SKM-1 treated with dmso at 0.1 percent for 144 hours (cell line): ENCODE results near the gene SPN.
"Not testable (repeated sequence)": the region's sequence is repeated elsewhere in the genome, so short reads cannot be mapped to it uniquely, and the experiment has no call there.

Experiments used
- DNase-seq: peaks from one replicate; lab custom pipeline; 2025; ENCODE audit not compliant: unreplicated experiment; lab: John Stamatoyannopoulos, UW

The SPN gene

DNA sequence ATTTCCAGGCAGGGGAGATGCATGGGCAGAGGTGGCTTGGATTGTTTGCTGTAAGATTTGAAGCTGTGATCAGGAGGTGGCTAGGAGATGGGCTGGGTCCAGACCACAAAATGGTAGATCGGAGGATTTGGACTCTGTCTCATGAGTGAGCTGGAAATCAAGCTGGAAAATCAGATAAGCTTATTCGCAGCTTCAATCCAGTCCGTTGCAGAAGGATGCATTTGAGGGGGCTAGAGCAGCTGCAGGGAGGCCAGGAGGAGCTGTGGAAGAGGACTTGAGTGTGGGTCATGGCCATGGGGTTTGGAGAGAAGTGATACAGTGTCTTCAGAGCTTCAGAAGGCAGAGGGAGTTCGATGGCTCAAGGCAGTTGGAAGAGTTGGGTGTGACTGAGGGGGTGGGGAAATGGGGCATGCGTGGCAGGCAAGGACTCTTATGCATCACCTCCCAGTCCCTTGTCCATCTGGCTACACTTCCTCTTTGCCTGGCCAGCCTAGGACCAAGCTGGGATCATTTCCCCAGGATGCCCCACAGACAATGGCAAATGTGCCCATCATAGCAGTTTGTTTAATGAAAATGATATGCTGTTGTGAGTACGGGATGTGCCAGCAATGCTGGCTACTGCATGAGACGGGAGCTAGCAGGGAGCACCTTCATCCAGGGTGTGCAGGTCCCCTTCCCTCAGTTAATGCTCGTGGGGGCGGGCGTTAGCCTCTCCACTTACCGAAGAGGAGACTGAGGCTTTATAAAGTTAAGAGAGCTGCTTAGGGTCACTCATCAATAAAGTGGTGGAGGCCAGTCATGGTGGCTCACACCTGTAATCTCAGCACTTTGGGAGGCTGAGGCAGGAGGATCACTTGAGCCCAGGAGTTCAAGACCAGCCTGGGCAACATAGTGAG, 36.5 kb downstream of the SPN start:
- DNase-seq = no peak

DNA sequence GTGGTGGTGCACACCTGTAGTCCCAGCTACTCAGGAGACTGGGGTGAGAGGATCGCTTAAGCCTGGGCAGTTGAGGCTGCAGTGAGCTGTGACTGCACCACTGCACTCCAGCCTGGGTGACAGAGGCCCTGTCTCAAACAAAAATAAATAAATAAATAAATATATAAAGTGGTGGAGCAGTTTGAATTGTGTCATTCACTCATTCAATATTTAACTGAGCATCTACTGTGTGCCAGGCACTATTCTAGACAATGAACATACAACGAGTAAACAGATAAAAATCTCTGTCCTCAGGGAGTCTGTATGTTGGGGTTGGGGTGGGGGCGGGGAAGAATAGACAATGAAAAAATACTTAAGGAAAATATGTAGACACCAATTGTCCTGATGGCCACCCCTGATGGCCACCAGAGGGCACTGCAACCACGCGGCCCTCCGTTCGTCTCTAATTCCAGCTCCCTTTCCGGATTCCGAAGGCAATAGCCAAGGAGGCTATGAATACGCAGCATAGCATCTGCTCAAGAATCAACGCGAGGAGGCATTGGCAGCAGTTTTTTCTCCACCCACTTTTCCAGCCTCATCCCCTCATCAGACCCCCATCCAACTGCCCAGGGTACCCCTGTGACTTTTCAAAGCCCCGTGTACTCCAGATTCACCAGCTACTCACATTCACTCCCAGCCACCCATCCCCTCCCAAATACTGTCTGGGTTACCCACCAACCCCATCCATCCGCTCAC, 37.4 kb downstream of the SPN start:
- DNase-seq = peak; percentile 66

DNA sequence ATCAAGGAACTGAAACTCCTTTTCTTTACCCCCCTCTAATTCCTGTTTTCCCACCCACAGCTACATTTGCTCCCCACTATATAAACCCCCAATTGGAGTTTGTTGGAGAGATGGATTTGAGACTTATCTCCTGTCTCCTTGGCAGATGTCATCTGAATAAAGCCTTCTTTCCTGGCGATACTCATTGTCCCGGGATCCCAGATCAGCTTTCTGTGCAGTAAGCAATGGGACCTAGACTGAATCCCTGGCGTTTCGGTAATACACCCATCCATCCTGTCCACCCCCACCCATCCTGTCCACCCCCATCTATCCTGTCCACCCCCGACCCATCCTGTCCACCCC, 38.1 kb downstream of the SPN start:
- DNase-seq = no peak

DNA sequence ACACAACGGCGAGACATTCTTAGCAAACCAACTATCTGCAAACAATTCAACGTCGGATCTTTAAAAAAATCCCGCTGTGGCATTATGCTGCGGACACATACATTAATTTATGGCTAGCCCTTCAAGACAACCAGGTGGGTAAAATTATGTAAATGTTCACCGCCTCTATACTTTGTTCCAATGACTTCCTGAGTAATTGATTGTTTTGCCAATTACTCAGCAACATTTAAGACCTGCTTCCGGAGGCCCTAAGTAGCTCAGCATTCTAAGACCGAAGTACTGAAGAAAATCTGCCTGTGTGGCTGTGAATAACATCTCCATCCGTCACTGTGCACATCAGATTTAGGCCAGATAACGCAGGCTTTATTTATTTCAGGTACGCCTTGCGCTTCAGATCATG, 39.2 kb downstream of the SPN start:
- no peak for DNase-seq

DNA sequence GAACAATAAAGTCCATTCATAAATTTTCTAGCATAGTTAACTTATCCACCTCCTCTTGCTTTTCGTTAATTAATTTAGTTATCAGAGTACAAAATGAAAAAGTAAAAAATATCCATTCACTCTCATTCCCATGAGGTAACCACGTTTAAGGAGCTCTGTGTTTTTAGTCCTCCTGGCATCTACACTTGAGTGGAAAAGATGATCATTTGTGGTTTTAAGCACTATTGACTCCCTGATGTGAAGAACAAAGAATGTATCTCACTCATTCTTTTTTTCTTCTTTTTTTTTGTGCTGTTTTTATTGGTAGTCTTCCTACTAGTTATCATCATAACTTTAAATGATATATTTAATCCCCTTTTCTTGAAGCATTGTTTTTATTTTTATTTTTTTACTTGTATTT, 42.0 kb downstream of the SPN start:
- no peak for DNase-seq

DNA sequence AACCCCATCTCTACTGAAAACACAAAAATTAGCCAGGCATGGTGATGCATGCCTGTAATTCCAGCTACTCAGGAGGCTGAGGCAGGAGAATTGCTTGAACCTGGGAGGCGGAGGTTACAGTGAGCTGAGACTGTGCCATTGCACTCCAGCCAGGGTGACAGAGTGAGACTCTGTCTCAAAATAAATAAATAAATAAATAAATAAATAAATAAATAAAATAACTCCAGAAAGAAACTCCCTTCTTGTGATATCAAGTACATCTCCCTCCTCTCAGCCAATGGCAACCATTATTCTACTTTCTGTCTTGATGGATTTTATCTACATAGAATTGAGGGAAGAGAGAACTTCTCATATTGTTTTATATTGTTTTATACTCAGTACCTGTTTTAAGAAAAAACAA, 44.1 kb downstream of the SPN start:
- not testable (repeated sequence) for DNase-seq

DNA sequence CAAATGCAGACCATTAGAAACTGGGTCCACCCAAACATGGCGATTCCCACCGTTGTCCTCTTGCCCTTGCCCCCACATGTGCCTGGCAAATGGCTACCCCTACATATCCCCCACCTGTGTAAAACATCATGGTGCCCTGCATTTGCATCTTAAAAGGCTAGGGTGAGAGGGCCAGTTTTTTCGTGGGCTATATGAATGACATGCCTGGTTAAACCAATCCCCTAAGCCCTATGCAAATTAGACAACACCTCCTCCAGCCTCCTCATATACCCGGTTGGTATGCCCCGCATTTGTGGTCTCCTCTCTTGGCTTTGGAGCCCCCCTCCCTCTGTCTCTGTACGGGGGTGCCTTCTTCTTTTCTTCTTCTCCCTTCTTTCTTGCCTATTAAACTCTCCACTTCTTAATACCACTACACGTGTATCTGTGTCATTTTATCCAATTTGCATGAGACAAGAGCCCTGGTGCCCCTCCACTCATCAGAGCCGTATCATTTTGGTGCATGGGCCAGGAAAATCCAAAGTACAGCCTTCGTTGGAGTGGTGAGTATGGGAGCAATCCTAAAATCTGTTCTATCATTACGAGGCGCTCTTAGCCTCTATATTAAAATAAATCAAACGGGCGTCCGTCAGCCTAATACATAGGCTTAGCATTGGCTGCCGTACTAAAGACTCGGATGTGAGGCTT, 46.0 kb downstream of the SPN start:
- DNase-seq = no peak

DNA sequence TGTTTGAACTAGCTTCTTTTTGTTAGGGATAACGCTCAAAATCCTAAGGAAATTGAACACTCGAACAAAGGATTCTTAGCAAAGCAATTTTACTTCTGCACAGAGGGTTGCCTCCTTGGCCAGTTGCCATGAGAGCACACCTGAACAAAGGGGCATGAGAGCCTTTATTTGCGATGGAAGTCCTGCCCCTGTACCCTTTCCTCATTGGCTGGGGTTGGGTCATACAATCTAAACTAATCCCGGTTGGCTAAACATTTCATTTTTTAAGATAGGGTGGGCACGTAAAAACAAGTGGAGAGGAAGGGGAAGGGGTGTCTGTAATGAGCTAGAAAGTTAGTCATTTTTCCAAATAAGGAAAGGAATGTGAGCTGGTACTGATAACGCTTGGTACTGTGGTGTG, 46.6 kb downstream of the SPN start:
- not testable (repeated sequence) for DNase-seq

DNA sequence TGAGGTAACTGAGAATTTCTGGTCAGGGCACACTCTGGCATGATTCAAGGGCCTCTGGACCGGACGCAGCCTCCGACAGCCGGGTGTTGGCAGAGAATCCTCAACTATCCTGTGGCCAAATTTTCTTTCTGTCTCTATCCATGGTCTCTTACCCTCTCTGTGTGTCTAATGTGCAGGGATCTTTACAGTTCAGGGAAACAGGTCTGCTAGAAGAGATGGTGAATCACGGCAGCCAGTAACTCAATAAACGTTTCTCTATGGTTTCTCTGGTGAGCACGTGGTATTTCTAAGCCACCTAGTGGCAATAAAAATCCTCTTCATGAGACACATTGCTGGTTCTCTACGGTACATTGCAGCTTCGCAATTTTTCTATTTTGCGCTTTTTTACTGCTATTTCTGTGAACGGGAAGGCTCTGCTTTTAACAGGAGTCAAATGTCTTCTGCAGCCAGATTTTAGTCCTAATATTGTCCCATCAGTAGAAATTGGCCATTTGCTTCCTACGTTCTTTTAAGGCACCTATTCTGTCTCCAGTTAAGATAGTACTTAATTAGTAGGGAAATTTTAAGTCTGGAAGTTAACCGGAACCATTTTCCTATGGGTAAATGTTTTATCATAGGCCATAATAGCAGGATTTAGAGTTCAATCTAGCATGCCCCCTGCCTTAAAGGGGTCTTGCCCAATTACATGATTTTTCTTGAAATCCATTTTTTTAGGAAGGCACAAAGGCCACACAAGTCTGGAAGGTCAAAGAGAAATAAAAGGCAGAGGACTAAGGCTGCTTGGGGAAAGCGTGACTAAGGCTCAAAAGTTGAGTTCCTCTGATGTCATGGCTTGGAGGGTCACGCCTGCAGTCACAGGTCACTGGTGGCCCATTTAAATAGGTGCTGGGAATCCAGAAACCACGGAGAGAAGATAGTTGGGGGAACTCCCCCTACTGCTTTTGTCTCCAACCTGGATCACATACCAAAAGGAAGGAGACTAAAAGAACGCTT, 47.5 kb downstream of the SPN start:
- DNase-seq = no peak

DNA sequence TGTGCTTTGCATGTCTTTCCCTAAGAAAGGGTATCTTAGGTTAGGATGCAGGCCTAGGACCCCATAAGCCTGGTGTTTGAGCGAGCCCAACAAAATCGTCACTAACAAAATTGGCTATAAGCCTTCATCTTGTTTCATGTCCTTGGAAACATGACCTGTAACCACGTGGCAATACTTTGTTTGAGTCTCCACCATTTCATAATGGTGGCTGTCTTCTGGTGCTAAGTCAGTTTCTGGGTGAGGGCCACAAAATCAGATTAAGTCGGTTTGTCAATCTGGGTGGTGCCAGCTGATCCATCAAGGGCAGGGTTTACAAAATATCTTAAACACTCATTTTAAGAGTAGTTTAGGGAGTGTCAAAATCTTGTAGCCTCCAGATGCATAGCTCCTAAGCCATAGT, 49.8 kb downstream of the SPN start:
- DNase-seq = no peak

DNA sequence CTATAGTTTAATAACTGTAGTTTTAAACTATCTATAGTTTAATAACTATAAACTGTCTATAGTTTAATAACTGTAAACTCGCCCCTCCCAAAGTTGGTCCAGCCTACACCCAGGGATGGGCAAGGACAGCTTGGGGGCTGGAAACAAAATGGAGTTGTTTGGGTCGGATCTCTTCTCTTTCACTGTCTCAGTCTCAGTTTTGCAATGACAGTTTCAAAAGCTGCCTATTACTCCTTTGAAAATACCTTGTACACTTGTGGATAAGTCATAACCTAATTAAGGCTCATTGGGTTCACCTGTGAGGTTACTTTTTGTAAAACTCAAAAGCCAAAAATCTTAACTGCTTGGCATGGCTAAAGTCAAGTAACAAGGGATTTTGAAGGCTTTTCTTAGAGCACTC, 51.3 kb downstream of the SPN start:
- DNase-seq = no peak

DNA sequence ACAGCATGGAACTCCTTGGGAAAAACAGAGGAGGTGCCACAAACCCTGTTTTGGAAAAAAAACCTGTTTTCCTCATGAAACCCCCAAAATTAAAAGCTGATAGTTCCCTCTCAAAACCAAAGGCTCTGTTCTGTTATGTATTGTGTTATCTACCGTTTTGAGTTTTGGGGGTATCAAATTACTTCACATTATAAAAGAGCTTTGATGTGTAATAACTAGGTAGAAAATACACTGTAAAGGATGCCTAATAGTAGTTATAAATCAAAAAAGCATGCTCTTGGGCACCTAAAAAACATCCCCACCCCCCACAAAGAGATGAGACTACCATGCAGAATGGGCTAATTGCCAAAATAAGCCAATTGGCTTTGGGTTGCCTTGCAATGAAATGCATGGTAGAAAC, 51.9 kb downstream of the SPN start:
- DNase-seq = no peak

DNA sequence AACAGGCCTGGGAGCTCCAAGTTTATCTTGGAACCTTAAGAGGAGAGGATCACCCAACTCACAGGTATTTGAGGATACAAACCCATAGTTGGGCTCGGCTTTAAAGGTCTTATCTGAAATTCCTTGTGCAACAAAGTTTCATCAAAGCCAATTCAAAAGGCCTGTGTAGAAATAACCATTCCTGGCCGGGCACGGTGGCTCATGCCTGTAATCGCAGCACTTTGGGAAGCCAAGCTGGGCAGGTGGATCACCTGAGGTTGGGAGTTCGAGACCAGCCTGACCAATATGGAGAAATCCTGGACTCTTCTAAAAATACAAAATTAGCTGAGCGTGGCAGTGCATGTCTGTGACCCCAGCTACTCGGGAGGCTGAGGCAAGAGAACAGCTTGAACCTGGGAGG, 54.1 kb downstream of the SPN start:
- no peak for DNase-seq

DNA sequence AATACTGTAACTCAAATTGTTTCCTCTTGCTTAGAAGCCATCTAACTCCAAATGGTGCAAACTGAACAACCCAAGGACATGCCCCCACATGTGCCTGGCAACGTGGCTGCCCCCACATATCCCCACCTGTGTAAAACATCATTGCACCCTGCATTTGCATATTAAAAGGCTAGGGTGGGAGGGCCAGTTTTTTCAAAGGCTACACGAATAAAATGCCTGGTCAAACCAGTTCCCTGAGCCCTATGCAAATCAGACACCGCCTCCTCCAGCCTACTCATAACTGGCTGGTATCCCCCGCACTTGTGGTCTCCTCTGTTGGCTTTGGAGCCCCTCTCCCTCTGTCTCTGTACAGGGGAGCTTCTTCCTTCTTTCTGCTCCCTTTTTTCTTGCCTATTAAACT, 56.0 kb downstream of the SPN start:
- no peak for DNase-seq
